Endothelial cell of umbilical vein (primary cell): ENCODE data around the gene ARPC1A. TPM values are rescaled to one million over a fixed set of nuclear protein-coding genes. Genes with fewer than 3 reads are reported as not detected.
"Not testable (repeated sequence)": the region's sequence is repeated elsewhere in the genome, so short reads cannot be mapped to it uniquely, and the experiment has no call there.

Experiments used
- BruUV-seq: library from RNA; stranded (reverse); fragments of 400-500 nt; replicated peaks from 2 replicates; lab custom pipeline; 2021; lab: Mats Ljungman, UMichigan
- CTCF ChIA-PET: fragments of 300-600, 350-600 bp; sonication (Branson Sonifier 250); formaldehyde crosslinking; loops from one replicate; lab custom pipeline; 2021; ENCODE audit warnings: antibody characterized with exemption, inconsistent platforms; lab: Charles Lee
- POLR2A ChIA-PET: fragments of 300-600, 350-600 bp; sonication (Branson Sonifier 250); formaldehyde crosslinking; loops from one replicate; lab custom pipeline; 2021; ENCODE audit warnings: antibody characterized with exemption, inconsistent platforms; lab: Charles Lee
- DNase-seq: peaks from one replicate; pipeline ENCODE4 v3.0.0-alpha.2; 2011; ENCODE audit warnings: low read depth, low spot score
- FAIRE-seq: peaks from 2 replicates; lab custom pipeline; 2011; peaks lifted over from hg19 to GRCh38; lab: Jason Lieb, UNC
- H2AFZ ChIP-seq: 2 replicates; pipeline ENCODE4 v1.6.0; 2012; ENCODE audit warnings: low read depth, low read length, control low read depth, inconsistent platforms
- H3K27ac ChIP-seq: 2 replicates; pipeline ENCODE4 v1.5.1; 2011; ENCODE audit warnings: low read depth, mild to moderate bottlenecking, control low read depth, low read length, moderate library complexity; ENCODE audit not compliant: insufficient read depth
- H3K27me3 ChIP-seq, 2 experiments: 2 replicates each; pipeline versions ENCODE4 v1.6.0 to v1.6.1; 2011; ENCODE audit warnings: low read length in 2 of 2, mixed read lengths in 1 of 2; ENCODE audit not compliant: control insufficient read depth in 2 of 2, insufficient read depth in 2 of 2
- H3K36me3 ChIP-seq, 2 experiments: 2 replicates in 1 of 2; 3 replicates in 1 of 2; pipeline ENCODE4 v1.5.1; 2011; ENCODE audit warnings: low read length in 2 of 2, mild to moderate bottlenecking in 1 of 2, moderate library complexity in 1 of 2; ENCODE audit not compliant: control insufficient read depth in 2 of 2, insufficient read depth in 2 of 2; ENCODE audit errors: extremely low read depth in 1 of 2
- H3K4me1 ChIP-seq: 3 replicates; pipeline ENCODE4 v1.5.1; 2011; ENCODE audit warnings: mild to moderate bottlenecking, low read length; ENCODE audit not compliant: control insufficient read depth, insufficient read depth; ENCODE audit errors: extremely low read depth
- H3K4me2 ChIP-seq: 2 replicates; pipeline ENCODE4 v1.6.1; 2011; ENCODE audit warnings: low read length, control low read depth, mixed read lengths; ENCODE audit not compliant: insufficient read depth
- H3K4me3 ChIP-seq, 3 experiments: fragments of 200-600 bp in 1 of 3; sonication (generic), shearing (Covaris generic) in 1 of 3; replicated peaks in 1 of 3; 2 replicates each; pipeline ENCODE4 v1.5.1; 2011 to 2016; ENCODE audit warnings: control low read depth in 3 of 3, low read length in 3 of 3, mild to moderate bottlenecking in 2 of 3, inconsistent platforms in 1 of 3, low read depth in 1 of 3, moderate library complexity in 1 of 3; ENCODE audit not compliant: insufficient read depth in 1 of 3
- H3K79me2 ChIP-seq: 2 replicates; pipeline ENCODE4 v1.6.0; 2012; ENCODE audit warnings: low read length, inconsistent platforms; ENCODE audit not compliant: control insufficient read depth, insufficient read depth
- H3K9ac ChIP-seq: replicated peaks from 2 replicates; pipeline ENCODE3; 2011; ENCODE audit warnings: low read length, control low read depth; ENCODE audit not compliant: insufficient read depth; ENCODE audit errors: extremely low read depth
- H3K9me1 ChIP-seq: replicated peaks from 3 replicates; pipeline ENCODE4 v1.6.0; 2011; ENCODE audit warnings: mild to moderate bottlenecking, low read length; ENCODE audit not compliant: control insufficient read depth, insufficient read depth; ENCODE audit errors: extremely low read depth
- H3K9me3 ChIP-seq: replicated peaks from 2 replicates; pipeline ENCODE4 v1.5.1; 2012; ENCODE audit warnings: low read length, inconsistent platforms; ENCODE audit not compliant: control insufficient read depth, insufficient read depth
- H4K20me1 ChIP-seq: replicated peaks from 2 replicates; pipeline ENCODE3; 2011; ENCODE audit warnings: mild to moderate bottlenecking, low read length; ENCODE audit not compliant: control insufficient read depth, insufficient read depth; ENCODE audit errors: extremely low read depth
- JUN ChIP-seq: IDR thresholded peaks from 2 replicates; pipeline ENCODE4 v1.6.1; 2011; ENCODE audit warnings: borderline replicate concordance, low read depth; ENCODE audit not compliant: insufficient read length, insufficient read depth
- dilution Hi-C: fragments of 300-500 bp; cut with MboI; formaldehyde crosslinking; loops from one replicate; pipeline ENCODE4 v1.15.0; 2019; ENCODE audit warnings: low sequenced_read_pairs; ENCODE audit not compliant: extremely low pct_ligation_motif_present
- intact Hi-C: fragments of 100-400 bp; cut with micrococcal nuclease; formaldehyde crosslinking; loops from one replicate; pipeline ENCODE4 v1.10.0; 2022
- polyA plus RNA-seq, 4 experiments: library from polyadenylated mRNA; depleted of rRNA in 3 of 4; stranded (reverse) in 3 of 4; unstranded in 1 of 4; fragments of >200 nt; gene quantifications; 2 replicates each; pipeline versions ENCODE4 v1.2.1 to v1.2.3, GENCODE V29; 2011 to 2012; ENCODE audit warnings: missing spikeins in 1 of 4
- total RNA-seq: library from RNA; stranded (reverse); gene quantifications from 2 replicates; pipeline ENCODE4 v1.2.3, GENCODE V29; 2021
- TF ChIP-seq, protein P1 (sequence below): IDR thresholded peaks from 2 replicates; pipeline ENCODE4 v1.6.1; 2011; ENCODE audit not compliant: insufficient read depth, insufficient read length

ARPC1A gene
- total and polyA plus RNA-seq, 2 donors (not counting 3 experiments of a cell fraction or from before 2014, with no cell fraction given) = 200 to 243 TPM

DNA sequence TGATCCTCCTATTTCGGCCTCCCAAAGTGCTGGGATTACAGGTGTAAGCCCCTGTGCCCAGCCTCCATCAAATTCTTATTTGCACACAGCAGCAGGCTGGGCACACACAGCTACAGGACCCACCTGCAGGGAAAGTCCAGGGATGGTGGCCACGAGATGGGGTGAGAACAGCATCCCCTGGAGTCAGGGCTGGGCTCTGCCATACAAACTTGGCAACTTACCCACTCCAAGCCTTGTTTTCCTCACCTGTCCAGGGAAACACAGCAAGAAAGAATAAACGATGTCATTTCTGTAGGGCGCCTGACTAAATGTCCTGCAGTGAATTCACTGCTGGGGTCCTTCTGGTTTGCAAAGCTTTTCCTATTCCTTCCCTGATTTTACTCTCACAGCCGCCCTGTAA lies 47.5 kb upstream of the ARPC1A start:
- no peaks in the 10 kb centered on the region for H3K27me3 ChIP-seq
- dilution Hi-C loops (no loop called here), intact Hi-C loops (no loop called here)
- no peaks in the 10 kb centered on the region for H3K36me3 ChIP-seq
- no peaks in the 10 kb centered on the region for H3K79me2 ChIP-seq
- FAIRE-seq (no peak), DNase-seq (no peak)
- TF ChIP-seq, protein P1, sequence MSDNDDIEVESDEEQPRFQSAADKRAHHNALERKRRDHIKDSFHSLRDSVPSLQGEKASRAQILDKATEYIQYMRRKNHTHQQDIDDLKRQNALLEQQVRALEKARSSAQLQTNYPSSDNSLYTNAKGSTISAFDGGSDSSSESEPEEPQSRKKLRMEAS = no peak
- no peak for TF ChIP-seq JUN
- no peak overlapping the region for H3K9ac ChIP-seq
- H3K4me3 ChIP-seq = no peak overlapping the region
- H4K20me1 ChIP-seq = no peaks in the 10 kb centered on the region
- H3K9me3 ChIP-seq = no peaks in the 10 kb centered on the region
- no peaks in the 10 kb centered on the region for H3K9me1 ChIP-seq
- H3K4me1 ChIP-seq = peaks cover 12% of the 10 kb centered on the region
- ChIA-PET CTCF (no interaction called here), POLR2A (no interaction called here)
- H3K4me2 ChIP-seq = no peak overlapping the region
- no peak overlapping the region for H2AFZ ChIP-seq
- no TSS peak for BruUV-seq
- H3K27ac ChIP-seq = no peak overlapping the region

DNA sequence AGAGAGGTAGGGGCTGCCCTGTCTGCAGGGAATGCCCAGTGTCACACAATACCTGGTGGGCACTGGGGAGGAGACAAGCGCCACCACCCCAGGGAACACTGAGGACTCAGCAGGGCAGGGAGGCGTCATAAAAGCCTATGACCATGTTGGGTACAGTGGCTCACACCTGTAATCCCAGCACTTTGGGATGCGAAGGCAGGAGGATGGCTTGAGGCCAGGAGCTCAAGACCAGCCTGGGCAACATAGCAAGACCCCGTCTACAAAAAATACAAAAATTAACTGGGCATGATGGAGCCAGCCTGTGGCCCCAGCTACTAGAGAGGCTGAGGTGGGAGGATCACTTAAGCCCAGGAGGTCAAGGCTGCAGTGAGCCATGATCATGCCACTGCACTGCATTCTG lies 41.5 kb upstream of the ARPC1A start:
- H4K20me1 ChIP-seq, H2AFZ ChIP-seq, BruUV-seq, H3K4me2 ChIP-seq, FAIRE-seq, H3K9ac ChIP-seq, H3K4me3 ChIP-seq, POLR2A ChIA-PET, H3K79me2 ChIP-seq, H3K36me3 ChIP-seq, DNase-seq, H3K27me3 ChIP-seq, H3K4me1 ChIP-seq, H3K27ac ChIP-seq, H3K9me1 ChIP-seq, H3K9me3 ChIP-seq, dilution Hi-C loops, intact Hi-C loops: not testable (repeated sequence)
- CTCF ChIA-PET = interaction anchor here (0.6 to 1.2 kb wide), 3 partner anchors 16 to 87 kb away, joined by 3 to 5 read pairs (median 3); no protein-coding TSS in a partner anchor
